ENCODE results near the gene GNPTAB.

GNPTAB gene

GRCh38 chr12:101782273-101782731 lies 48.5 kb downstream of the GNPTAB start:
- Histone ChIP-seq H3K36me3 (ENCODE audit: insufficient read depth, low read length) (0 out of 2 replicates have a peak, but pooled peaks cover 3% of the 10 kb centered on the region), H3K9me3 (ENCODE audit: control insufficient read depth, insufficient read depth, low read length) (no peaks in the 10 kb centered on the region), H3K9ac (ENCODE audit: low read depth, low read length) (no peak overlapping the region), H3K4me1 (ENCODE audit: insufficient read depth, low read length) (no peaks in the 10 kb centered on the region)

DNA sequence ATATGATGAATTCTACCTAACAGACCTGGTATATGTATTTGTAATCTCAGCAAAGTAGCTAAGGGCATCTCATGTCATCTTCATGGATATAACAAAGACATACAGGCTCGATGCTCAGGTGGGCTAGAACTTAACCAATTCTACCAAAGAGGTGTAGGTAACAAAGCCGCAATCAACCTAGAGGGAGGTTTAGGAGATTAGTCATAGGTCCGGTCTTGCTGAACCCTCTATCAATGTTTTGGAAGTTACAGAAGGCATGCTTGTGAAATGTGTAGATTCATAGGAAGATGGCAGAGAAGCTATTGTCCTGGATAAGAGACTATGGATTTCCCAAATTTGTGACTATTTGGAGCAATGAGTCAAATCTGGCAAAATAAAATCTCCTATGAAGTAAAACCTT lies 48.9 kb downstream of the GNPTAB start:
- Histone ChIP-seq H3K36me3 (ENCODE audit: insufficient read depth, low read length) (0 out of 2 replicates have a peak, but pooled peaks cover 3% of the 10 kb centered on the region), H3K9ac (ENCODE audit: low read depth, low read length) (no peak overlapping the region), H3K4me1 (ENCODE audit: insufficient read depth, low read length) (no peaks in the 10 kb centered on the region), H3K9me3 (ENCODE audit: control insufficient read depth, insufficient read depth, low read length) (no peaks in the 10 kb centered on the region)

DNA sequence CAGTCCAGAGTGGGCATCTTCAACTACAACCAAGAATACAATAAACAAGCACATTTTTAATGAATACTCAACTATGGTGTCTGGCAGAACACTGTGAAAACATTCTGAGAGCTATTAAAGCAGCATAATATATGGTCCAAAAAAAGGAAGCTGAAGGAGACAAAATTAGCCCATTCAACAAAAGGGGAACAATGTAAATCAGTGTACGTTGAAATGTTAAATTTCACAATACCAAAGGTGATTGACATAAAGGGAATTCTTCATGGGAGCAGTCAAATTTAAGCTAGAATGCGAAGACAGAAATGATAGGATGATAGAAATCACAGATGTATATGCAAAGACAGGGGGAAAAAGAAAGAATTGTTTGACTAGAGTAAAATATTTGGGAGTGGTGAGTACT lies 50.2 kb downstream of the GNPTAB start:
- 0 out of 2 replicates have a peak, but pooled peaks cover 3% of the 10 kb centered on the region for H3K36me3 ChIP-seq (ENCODE audit: insufficient read depth, low read length)
- no peaks in the 10 kb centered on the region for H3K4me1 ChIP-seq (ENCODE audit: insufficient read depth, low read length)
- H3K9ac ChIP-seq (ENCODE audit: low read depth, low read length): no peak overlapping the region
- H3K9me3 ChIP-seq (ENCODE audit: control insufficient read depth, insufficient read depth, low read length): no peaks in the 10 kb centered on the region

DNA sequence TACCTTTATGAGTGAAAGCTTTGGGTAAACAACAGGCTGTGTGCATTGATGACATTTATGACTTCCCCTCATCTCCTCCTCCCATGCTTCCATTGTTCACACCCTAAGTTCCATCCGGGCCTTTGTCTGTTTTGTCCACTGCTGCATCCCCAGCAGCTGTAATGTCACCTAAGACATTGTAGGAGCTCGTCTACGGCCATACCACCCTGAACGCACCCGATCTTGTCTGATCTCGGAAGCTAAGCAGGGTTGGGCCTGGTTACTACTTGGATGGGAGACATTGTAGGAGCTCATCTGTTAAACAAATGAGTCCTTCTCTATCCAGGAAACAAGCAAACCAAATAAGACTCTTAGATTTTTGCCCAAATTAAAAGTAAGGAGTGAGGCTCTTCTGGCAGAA lies 51.1 kb downstream of the GNPTAB start:
- Histone ChIP-seq H3K36me3 (ENCODE audit: insufficient read depth, low read length) (0 out of 2 replicates have a peak, but pooled peaks cover 3% of the 10 kb centered on the region), H3K9ac (ENCODE audit: low read depth, low read length) (no peak overlapping the region)

DNA sequence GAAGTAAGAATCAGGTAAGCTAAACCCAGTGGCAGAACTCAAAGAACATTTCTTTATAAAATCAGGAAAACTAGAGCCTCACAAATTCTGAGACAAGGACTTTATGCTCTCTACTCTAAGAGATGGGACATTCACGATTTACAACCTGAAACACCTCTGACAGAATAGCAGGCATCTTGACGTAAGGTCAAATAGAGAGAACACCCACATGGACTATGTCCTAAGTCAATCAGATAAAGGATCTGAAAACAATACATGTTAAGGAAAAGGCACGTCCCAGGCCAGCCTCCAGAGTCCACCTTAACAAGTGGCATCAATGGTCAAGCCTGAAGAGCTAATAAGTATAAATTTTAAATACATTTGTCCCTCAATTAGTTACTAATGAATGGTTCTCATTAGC lies 51.6 kb downstream of the GNPTAB start:
- Histone ChIP-seq H3K9me3 (ENCODE audit: control insufficient read depth, insufficient read depth, low read length) (no peaks in the 10 kb centered on the region), H3K9ac (ENCODE audit: low read depth, low read length) (no peak overlapping the region), H3K4me1 (ENCODE audit: insufficient read depth, low read length) (no peaks in the 10 kb centered on the region), H3K36me3 (ENCODE audit: insufficient read depth, low read length) (0 out of 2 replicates have a peak, but pooled peaks cover 3% of the 10 kb centered on the region)

More for the DNA sequence above, 51.1 kb downstream of the GNPTAB start:
- no peaks in the 10 kb centered on the region for H3K4me1 ChIP-seq (ENCODE audit: insufficient read depth, low read length)
- H3K9me3 ChIP-seq (ENCODE audit: control insufficient read depth, insufficient read depth, low read length): no peaks in the 10 kb centered on the region

GRCh38 chr12:101777978-101778377 lies 52.8 kb downstream of the GNPTAB start:
- Histone ChIP-seq H3K36me3 (ENCODE audit: insufficient read depth, low read length) (0 out of 2 replicates have a peak, but pooled peaks cover 3% of the 10 kb centered on the region), H3K9ac (ENCODE audit: low read depth, low read length) (no peak overlapping the region), H3K4me1 (ENCODE audit: insufficient read depth, low read length) (no peaks in the 10 kb centered on the region), H3K9me3 (ENCODE audit: control insufficient read depth, insufficient read depth, low read length) (no peaks in the 10 kb centered on the region)

- no peak overlapping the region for H3K9ac ChIP-seq (ENCODE audit: low read depth, low read length)
- H3K36me3 ChIP-seq (ENCODE audit: insufficient read depth, low read length): 0 out of 2 replicates have a peak, but pooled peaks cover 3% of the 10 kb centered on the region
- no peaks in the 10 kb centered on the region for H3K4me1 ChIP-seq (ENCODE audit: insufficient read depth, low read length)
- no peaks in the 10 kb centered on the region for H3K9me3 ChIP-seq (ENCODE audit: control insufficient read depth, insufficient read depth, low read length)
Measured at GRCh38 chr12:101777485-101777884, 53.3 kb downstream of the GNPTAB start.

DNA sequence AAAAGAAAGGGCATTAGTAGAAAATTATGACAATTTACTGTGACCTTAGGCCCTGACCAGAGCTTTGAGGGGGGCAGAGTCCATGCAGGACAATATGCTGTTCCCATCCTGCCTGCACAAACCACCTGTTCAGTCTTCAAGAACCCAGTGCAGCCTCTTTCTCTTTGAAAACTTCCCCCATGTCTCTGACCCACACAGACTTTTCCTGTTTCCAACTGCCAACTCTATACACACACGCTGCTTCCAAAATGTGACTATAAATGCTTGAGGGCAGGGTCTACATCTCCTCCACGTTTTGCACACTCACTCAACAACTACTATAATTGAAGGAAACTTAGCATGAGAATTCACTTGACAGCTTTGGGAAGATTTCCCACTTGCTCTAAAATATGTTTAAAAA lies 54.9 kb downstream of the GNPTAB start:
- Histone ChIP-seq H3K9me3 (ENCODE audit: control insufficient read depth, insufficient read depth, low read length) (no peaks in the 10 kb centered on the region), H3K36me3 (ENCODE audit: insufficient read depth, low read length) (0 out of 2 replicates have a peak, but pooled peaks cover 3% of the 10 kb centered on the region), H3K4me1 (ENCODE audit: insufficient read depth, low read length) (no peaks in the 10 kb centered on the region), H3K9ac (ENCODE audit: low read depth, low read length) (no peak overlapping the region)

DNA sequence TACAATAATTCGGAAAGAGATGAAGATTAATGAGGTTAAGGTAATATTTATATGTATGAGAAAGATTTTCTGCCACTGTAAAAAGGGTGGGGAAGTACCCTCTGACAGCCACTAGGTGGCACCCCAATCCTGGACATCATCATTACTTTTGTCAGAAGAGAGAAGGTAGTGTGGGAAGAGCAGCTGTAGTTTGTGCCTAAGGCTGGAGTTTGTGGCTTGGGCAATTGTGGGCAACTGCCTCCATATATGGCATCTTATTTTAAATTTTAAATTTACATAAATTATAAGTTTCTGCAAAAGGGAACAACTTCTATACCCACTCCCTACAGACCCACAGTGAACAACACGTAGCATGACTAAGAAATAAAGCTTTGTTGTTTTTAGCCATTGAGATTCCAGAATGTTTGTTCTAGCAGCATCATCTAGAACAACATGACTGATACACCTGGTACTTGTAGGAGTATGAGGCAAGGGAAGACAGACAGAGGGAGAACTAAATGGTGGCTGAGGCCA lies 57.1 kb downstream of the GNPTAB start:
- Histone ChIP-seq H3K9ac (ENCODE audit: low read depth, low read length) (no peak overlapping the region), H3K4me1 (ENCODE audit: insufficient read depth, low read length) (no peaks in the 10 kb centered on the region), H3K9me3 (ENCODE audit: control insufficient read depth, insufficient read depth, low read length) (no peaks in the 10 kb centered on the region), H3K36me3 (ENCODE audit: insufficient read depth, low read length) (no peaks in the 10 kb centered on the region; the same call in 1 of the 2 replicates)

DNA sequence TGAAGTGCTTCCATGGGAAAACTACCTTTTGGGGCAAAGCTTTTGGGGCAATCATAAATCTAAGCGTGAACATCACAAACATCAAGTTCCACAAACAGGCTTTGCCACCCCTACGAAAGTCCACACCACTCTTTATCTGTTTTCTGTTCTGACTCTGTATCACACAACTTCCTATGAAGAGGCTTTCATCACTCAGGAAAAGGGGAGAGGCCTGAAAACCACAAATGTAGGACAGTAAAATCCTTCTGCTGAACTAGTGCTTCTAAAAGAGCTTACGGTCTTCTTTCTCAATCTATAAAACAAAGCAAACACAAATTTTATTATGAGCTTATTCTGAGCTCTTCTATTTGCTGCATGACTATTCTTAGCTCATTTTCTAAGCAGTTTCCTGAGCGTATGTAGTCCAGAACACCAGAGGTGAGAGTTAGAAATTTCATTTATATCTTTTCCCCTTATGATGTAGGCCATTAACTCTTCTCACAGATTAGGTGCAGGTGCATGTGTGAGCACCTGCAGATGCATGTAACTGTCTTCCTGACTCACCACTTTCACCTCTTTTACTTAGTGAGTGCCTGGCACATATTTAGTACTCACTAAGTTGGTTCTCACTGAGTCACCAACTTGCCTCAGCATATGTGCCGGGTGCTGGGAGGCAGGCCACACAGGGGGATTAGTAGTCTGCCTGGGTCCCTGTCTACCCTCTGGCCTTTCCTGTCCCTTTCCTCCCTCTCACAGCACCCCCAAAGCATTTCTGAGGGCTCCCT lies 58.6 kb downstream of the GNPTAB start:
- Histone ChIP-seq H3K9ac (ENCODE audit: low read depth, low read length) (no peak overlapping the region), H3K9me3 (ENCODE audit: control insufficient read depth, insufficient read depth, low read length) (no peaks in the 10 kb centered on the region), H3K4me1 (ENCODE audit: insufficient read depth, low read length) (no peaks in the 10 kb centered on the region), H3K36me3 (ENCODE audit: insufficient read depth, low read length) (no peaks in the 10 kb centered on the region; the same call in 1 of the 2 replicates)

GRCh38 chr12:101769865-101770264 lies 60.9 kb downstream of the GNPTAB start:
- Histone ChIP-seq H3K36me3 (ENCODE audit: insufficient read depth, low read length) (no peaks in the 10 kb centered on the region; the same call in 1 of the 2 replicates), H3K9me3 (ENCODE audit: control insufficient read depth, insufficient read depth, low read length) (no peaks in the 10 kb centered on the region), H3K4me1 (ENCODE audit: insufficient read depth, low read length) (no peaks in the 10 kb centered on the region), H3K9ac (ENCODE audit: low read depth, low read length) (no peak overlapping the region)

DNA sequence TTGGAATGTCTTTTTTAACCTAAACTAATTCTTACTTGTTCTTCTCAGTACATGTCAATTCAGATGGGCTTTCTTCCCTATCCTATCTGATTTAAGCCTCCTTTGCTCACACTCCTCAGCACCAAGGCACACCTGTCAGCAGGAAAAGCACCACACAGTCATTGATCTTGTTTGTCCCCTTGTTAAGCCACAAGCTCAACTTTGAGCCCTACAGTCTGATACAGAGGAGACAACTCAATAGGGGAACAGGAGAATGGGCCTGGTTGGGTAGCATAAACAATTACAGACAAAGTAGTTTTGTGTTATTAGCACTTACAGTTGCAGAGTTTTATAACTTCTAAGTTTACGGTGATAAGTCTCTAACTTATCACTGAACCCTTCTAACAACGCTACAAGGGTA lies 62.0 kb downstream of the GNPTAB start:
- Histone ChIP-seq H3K4me1 (ENCODE audit: insufficient read depth, low read length) (no peaks in the 10 kb centered on the region), H3K9ac (ENCODE audit: low read depth, low read length) (no peak overlapping the region), H3K9me3 (ENCODE audit: control insufficient read depth, insufficient read depth, low read length) (no peaks in the 10 kb centered on the region), H3K36me3 (ENCODE audit: insufficient read depth, low read length) (no peaks in the 10 kb centered on the region; the same call in 1 of the 2 replicates)

DNA sequence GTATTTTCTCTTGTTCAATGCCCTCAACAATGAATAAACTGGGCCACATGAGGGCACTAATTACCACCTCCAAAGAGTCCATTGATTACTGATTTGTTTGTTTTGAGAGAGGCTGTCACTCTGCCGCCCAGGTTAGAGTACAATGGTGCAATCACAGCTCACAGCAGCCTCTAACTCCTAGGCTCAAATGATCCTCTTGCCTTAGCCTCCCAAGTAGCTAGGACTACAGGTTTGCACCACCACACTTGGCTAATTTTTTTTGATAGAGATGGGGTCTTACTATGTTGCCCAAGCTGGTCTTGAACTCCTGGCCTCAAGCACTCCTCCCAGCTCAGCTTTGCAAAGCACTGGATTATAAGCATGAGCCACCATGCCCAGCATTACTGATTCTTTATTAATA lies 63.2 kb downstream of the GNPTAB start:
- Histone ChIP-seq H3K9ac (ENCODE audit: low read depth, low read length) (no peak overlapping the region), H3K9me3 (ENCODE audit: control insufficient read depth, insufficient read depth, low read length) (no peaks in the 10 kb centered on the region), H3K4me1 (ENCODE audit: insufficient read depth, low read length) (no peaks in the 10 kb centered on the region), H3K36me3 (ENCODE audit: insufficient read depth, low read length) (no peaks in the 10 kb centered on the region; the same call in 1 of the 2 replicates)

GRCh38 chr12:101764051-101764792 lies 66.5 kb downstream of the GNPTAB start:
- H3K9ac ChIP-seq (ENCODE audit: low read depth, low read length): no peak overlapping the region
- no peaks in the 10 kb centered on the region; the same call in 1 of the 2 replicates for H3K4me1 ChIP-seq (ENCODE audit: insufficient read depth, low read length)
- H3K36me3 ChIP-seq (ENCODE audit: insufficient read depth, low read length): no peaks in the 10 kb centered on the region; the same call in 1 of the 2 replicates
- no peaks in the 10 kb centered on the region for H3K9me3 ChIP-seq (ENCODE audit: control insufficient read depth, insufficient read depth, low read length)
